Left colon (tissue), 2 donors: ENCODE results near the gene ELOVL1. TPM values are rescaled to one million over a fixed set of nuclear protein-coding genes. Genes with fewer than 3 reads are reported as not detected.
A peak's percentile ranks its signal among the peaks of the same experiment; 100 is the strongest.

ENCODE experiments used
- ATAC-seq: fragments of 200-7000 bp; cut with Tn5 transposase; one replicate; pipeline ENCODE4 v1.9.1; 2020; ENCODE audit warnings: mild to moderate bottlenecking, moderate library complexity
- DNase-seq, 2 donors: peaks; one replicate each; pipeline ENCODE4 v3.0.0-alpha.2; 2020
- intact Hi-C, 2 donors: fragments of 100-400 bp; cut with DNase I in 1 of 2; cut with micrococcal nuclease in 1 of 2; formaldehyde crosslinking; loops; one replicate each; pipeline versions ENCODE4 v1.11.2 to v1.14.0; 2022; cut with DNase I, micrococcal nuclease
- total RNA-seq, 2 donors: library from RNA; stranded (reverse); fragmentation: NEBNext Ultra II Directional; extraction: Animal tissue kit (Norgen Biotek cat#: 25700); gene quantifications; one replicate each; pipeline ENCODE4 v1.2.1, GENCODE V29; 2021
- donor health status: DM: no; HTN: no; CAD: no.
- donor health status: DM: yes; HTN: yes; CAD: no.

Gene ELOVL1
- total RNA-seq, 2 donors from 2014 or later = 135 to 152 TPM

DNA sequence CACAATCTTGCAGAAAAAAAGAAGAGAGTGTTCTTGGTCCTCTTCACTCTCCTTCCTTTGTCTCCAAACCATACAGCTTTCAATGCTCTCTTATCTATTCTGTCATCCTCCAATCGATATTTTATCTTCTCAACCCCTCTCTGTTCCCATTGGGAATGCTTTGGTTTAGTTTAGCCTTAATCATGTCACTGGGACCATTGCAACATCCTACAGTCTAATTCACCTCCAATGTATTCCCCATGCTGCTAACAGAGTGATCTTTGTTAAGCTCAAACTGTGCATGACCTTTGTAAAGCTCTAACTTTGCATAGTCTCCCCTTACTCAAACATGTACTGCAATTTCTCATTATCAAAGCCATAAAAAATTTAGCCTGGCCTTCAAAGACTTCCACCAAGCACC, 27.3 kb downstream of the ELOVL1 start:
- ATAC-seq = no peak
- intact Hi-C loops = no loop called here
- DNase-seq = no peak

DNA sequence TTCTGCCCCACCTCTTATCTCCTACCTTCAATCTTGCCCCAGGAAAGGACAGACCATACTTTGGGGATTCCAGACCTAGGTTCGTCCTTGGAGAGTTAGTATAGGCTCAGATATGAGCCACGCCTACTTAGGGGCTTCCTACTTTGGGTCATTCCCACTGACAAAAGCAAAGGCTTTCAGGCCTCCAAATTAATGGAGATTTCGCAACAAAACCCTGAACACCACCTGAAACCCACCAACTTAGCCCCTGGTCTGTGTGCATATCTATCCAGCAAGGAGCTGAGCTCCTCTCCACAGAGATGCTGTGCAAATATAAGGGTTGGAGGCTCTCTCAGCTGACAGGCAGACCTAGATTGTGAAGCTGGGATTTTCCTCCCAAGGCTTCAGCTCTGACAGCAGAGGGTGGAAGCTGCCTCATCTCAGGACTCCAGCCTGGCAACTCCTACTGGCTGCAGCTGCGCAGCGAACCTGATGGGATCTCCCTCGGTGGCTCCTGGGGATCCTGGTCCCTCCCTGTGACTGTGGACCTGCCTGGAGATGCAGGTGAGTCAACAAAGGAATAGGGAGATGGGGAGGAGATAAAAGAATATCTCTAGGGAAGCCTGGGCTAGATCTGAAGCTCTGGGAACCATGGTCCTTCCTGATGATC, 28.1 kb downstream of the ELOVL1 start:
- intact Hi-C loops = no loop called here
- no peak for DNase-seq
- no peak for ATAC-seq

DNA sequence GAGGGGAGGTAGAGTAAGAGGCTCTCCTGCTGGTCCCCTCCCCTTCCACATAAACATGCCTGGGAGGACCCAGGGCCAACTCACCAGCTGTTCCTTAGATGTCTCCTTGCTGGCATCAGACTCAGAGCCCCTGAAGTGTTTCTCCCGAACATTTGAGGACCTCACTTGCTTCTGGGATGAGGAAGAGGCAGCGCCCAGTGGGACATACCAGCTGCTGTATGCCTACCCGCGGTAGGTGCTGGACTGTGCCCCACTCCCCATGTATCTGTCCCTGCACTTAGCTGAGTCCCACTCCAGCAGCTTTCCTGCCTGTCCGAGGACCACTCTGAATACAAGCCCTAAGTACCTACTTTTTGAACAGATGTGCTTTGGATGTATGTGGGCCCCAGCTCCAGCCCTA, 29.8 kb downstream of the ELOVL1 start:
- ATAC-seq (no peak), DNase-seq (no peak)
- intact Hi-C loops = no loop called here

DNA sequence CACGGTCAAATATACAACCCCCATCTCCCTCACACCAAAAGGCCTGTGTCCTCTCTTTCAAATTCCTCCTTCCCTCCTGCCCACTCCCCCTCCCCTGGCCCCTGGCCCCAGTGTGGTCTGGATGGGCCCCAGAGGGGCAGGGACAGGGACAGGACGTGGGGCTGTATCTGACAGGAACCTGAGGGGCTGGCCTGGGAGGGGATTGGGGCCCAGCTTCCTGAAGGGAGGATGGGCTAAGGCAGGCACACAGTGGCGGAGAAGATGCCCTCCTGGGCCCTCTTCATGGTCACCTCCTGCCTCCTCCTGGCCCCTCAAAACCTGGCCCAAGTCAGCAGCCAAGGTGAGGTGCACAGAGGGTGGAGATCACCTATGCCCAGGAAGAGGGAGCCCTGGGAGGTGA, 30.2 kb downstream of the ELOVL1 start, which contains the start of gene MPL:
MPL (plus strand) TSS at position 231 of the 400 bp plus-strand sequence; CDS start at position 262, 31 bp downstream.
- ATAC-seq (no peak), DNase-seq (no peak)
- intact Hi-C loops = no loop called here

DNA sequence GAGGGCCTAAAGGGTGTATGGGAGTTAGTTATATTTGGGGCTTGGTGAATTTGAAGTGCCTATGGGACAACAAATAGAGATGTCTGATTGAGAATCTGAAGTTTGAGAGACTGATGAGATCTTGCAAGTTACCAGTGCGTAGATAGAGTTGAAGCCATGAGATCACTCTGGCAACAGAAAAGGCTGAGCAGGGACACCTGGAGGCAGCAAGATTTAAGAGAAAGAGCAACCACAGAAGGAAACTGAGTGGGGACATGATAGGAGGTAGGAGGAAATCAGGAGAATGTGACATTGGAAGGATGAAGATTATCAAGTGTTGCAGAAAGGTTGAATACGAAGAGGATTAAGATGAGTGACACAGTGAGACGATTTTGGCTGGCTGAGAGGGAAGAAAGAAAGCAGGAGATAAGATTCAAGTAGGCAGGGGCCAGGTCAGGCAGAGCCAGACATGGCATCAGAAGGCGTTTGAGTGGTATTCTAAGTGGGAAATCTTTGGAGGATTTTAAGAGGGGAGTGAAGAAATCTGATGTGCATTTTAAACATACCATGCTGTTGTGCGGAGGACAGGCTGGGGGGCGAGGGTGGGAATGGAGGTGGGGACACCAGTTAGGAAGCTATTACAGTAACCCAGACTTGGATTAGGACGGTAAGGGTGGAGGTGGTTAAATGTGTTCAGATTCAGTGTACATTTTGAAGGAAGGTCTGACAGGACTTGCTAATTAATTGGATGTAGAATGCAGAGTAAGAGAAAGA, 33.2 kb downstream of the ELOVL1 start:
- intact Hi-C loops = no loop called here
- DNase-seq (no peak), ATAC-seq (no peak)

DNA sequence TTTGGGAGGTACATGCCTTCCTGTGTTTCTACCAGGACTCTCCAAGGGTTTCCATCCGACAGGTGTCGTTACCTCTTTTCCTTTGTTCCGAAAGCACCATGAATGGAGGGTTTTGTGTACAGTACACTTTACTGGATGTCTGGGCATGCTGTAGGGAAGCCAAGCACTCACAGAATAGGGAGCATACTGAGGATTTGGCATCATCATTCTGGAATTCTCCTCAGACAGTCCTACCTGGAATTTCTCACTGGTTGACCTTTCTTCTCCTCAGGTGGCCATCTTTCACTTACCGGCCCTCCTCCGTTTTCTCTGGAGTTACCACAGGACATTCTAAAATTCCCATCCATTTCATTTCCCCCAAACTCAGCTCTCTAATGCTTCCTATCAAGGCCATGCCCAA, 36.1 kb downstream of the ELOVL1 start:
- DNase-seq = no peak
- ATAC-seq = no peak
- intact Hi-C loops = no loop called here

DNA sequence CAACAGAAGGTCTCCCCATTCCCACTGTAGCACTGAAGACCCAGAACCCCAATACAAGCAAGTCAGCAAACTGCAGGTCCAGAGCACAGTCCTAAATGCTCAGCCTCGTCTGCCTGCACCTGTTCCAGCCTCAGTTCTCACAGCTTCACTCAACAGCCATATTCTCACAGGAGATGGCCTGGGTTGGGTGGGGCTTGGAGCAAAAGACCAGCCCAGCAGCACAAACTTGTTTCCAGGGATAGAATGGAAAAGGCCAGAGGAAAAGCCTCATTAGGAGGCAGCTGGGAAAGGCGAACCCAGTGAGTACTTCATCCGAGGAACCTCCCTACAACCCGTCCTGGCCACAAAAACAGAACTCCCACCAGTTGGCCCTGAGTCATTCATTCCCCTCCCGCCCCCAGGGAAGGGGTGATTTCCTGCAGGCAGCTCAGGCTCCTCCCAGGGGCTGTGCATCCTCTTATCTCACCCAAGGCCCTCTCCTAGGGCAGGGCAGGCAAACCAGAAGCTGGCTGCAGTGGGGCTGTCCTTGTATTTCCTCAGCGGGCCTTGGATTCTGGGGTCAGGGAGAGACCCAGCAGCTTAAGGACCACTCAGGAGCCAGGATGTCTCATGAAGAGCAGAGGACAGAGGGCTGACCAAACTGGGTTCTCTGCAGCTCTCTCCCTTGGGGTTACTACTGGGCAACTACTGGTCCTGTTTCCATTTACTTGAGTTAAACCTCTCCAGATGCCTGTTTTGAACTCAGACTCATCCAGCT, 37.6 kb downstream of the ELOVL1 start:
- peak; percentile 85 for ATAC-seq
- peak in 1 of 2 donors; percentile 30 for DNase-seq
- intact Hi-C loops = no loop called here

DNA sequence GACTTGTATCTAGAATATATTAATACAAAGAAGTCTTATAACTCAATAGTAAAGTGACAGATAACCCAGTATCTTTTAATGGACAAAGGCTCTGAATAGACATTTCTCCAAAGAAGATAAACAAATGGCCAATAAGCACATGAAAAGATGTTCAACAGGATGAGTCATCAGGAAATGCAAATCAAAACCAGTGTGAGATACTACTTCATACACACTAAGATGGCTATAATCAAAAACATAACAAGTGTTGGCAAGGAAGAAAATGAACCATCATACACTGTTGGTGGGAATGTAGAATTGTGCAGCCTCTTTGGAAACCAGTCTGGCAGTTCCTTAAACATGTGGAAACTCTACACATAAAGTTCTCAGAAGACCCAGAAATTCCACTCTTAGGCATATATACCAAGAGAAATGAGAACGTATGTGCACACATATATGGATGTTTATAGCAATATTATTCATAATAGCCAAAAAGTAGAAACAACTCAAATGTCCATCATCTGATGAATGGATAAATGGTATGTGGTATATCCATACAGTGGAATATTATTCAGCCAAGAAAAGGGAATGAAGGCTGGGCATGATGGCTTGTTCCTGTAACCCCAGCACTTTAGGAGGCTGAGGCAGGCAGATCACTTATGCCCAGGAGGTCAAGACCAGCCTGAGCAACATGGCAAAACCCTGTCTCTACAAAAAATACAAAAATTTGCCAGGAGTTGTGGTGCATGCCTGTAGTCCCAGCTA, 40.1 kb downstream of the ELOVL1 start:
- ATAC-seq (peak; percentile 45), DNase-seq (no peak)
- intact Hi-C loops = no loop called here

DNA sequence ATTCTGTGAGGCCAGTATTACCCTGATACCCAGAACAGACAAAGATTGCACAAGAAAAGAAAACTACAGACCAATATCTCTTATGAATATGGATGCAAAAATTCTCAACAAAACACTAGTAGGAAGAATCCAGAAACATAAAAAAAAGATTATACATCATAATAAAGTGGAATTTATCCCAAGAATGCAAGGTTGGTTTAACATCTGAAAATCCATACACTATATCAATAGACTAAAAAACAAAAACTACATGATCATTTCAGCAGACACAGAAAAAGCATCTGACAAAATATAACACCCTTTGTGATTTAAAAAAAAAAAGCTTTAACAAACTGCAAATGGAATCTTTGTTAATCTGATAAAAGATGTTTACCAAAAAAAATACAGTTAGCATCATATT, 42.4 kb downstream of the ELOVL1 start:
- intact Hi-C loops = no loop called here
- DNase-seq = no peak
- ATAC-seq = no peak

DNA sequence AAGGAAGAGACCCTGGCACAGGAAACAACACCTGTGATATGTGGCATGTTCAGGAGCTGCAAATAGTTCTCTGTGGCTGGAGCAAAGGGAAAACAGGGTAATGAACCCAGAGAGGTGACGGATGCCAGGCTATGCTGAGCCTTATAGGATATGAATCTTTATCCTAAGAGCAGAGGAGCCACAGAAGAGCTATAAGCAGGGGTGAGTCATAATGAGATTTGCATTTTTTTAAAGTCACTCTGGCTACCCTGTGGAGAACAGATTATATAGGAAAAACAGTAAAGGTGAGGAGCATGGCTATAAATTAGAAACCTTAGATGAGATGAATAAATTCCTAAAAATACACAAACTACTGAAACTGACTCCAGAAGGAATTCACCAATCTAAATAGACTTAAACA, 43.0 kb downstream of the ELOVL1 start:
- DNase-seq = no peak
- intact Hi-C loops = no loop called here
- no peak for ATAC-seq

DNA sequence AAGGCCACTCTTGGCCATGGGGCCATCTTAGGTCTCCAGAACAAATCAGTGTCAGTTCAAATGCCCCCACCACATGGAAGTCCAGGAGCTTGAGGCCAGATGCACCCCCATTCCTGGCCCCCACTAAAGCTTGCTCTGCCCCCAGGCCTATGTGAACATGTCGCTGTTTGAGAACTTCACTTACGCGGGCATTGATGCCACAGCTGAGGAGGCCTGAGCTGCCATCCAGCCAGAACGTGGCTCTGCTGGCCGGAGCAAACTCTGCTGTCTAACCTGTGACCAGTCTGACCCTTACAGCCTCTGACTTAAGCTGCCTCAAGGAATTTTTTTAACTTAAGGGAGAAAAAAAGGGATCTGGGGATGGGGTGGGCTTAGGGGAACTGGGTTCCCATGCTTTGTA, 45.3 kb downstream of the ELOVL1 start:
- ATAC-seq (no peak), DNase-seq (no peak)
- intact Hi-C loops = no loop called here

DNA sequence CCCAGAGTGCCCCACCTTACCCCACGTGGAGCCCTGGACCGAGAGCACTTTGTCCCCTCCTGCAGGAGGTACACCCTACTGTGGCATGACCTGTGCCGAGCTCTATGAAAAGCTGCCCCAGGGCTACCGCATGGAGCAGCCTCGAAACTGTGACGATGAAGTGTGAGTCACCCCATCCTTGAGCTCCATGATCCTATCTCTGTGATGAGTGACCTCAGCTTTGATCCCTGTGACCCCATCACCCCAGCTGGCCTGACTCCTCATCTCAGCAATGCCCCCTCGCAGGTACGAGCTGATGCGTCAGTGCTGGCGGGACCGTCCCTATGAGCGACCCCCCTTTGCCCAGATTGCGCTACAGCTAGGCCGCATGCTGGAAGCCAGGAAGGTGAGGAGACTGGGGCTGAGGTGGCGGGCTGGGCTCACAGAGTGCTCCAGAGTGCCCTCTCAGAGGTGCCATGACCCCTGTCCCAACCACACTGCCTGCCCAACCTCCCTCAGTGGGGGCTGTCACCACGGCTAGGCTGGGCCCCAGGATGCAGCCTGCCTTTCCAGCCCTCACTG, 46.4 kb downstream of the ELOVL1 start:
- no peak for DNase-seq
- ATAC-seq = no peak
- intact Hi-C loops = no loop called here

DNA sequence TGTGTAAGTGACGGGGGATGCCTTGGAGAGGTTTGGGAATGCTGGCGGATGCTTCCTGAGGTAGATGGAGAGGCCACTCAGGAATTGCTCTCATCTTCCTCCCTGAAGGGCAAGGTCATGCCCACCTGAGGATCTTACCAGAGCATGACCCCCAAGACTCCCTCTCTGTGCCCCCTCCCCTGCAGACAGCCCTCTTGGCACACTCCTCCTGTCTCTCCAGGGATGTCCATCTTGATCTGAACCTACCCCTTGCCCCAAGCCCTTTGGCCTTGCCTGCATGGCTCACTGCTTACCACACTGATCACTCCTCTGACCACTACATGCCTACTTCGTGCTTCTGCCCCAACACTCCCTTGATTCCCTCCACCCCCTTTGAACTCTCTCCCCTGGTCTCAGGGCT, 48.0 kb downstream of the ELOVL1 start:
- intact Hi-C loops = no loop called here
- ATAC-seq (peak; percentile 49), DNase-seq (no peak)

DNA sequence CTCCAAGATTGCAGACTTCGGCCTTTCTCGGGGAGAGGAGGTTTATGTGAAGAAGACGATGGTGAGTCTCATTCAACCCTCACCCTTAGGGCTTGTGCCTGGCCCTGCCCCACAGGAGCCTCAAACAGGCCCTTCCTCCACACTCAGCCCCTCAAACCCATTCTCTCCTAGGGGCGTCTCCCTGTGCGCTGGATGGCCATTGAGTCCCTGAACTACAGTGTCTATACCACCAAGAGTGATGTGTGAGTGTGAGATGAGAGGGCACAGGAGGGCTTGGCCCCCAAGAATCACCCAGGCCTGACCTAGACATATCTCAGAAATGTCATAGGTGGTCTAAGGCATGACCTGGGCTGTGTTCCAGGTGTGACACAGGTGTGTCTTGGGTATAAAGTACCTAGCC, 48.5 kb downstream of the ELOVL1 start:
- intact Hi-C loops = no loop called here
- no peak for ATAC-seq
- no peak for DNase-seq

DNA sequence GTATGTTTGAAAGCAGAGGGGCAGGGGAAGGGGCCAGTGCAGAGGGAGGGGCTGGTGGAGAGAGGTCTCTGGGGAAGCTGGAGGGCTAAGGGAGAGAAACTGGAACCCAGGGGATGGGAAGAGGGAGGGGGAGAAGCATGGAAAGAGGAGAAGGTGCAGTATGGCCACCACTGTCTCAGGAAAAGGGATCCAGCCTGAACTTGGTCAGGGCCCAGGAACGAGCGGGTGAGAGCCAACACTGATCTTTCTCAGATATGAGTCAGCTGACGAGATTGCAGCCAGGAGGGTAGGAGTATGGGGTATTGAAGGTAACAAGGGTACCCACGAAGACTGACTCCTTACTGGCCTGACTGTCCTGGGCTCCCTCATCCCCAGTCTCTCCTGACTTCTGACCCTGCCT, 49.0 kb downstream of the ELOVL1 start:
- ATAC-seq = no peak
- no peak for DNase-seq
- intact Hi-C loops = no loop called here

DNA sequence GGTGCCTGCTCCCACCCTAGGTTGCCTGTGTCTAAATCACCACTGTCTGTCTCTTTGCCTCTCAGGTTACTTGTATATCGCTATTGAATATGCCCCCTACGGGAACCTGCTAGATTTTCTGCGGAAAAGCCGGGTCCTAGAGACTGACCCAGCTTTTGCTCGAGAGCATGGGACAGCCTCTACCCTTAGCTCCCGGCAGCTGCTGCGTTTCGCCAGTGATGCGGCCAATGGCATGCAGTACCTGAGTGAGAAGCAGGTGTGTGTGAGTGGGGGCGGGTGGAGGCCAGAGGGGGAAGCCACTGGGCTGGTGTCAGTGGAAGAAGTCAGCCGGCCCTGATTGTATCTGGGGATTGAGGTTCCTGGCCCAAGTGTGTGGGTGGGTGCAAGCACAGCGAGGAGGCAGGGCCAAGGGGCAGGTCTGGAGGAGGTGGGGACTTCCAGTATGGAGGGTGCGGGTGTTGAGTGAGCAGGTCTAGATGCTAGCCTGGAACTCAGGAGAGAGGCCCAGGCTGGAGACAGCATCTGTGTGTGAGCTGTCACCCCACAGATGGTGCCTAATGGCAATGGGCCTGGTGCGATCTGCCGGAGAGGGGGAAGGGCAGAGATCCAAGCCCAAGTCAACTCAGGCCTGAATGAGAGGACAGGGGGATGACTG, 49.9 kb downstream of the ELOVL1 start:
- intact Hi-C loops = no loop called here
- ATAC-seq (no peak), DNase-seq (no peak)

DNA sequence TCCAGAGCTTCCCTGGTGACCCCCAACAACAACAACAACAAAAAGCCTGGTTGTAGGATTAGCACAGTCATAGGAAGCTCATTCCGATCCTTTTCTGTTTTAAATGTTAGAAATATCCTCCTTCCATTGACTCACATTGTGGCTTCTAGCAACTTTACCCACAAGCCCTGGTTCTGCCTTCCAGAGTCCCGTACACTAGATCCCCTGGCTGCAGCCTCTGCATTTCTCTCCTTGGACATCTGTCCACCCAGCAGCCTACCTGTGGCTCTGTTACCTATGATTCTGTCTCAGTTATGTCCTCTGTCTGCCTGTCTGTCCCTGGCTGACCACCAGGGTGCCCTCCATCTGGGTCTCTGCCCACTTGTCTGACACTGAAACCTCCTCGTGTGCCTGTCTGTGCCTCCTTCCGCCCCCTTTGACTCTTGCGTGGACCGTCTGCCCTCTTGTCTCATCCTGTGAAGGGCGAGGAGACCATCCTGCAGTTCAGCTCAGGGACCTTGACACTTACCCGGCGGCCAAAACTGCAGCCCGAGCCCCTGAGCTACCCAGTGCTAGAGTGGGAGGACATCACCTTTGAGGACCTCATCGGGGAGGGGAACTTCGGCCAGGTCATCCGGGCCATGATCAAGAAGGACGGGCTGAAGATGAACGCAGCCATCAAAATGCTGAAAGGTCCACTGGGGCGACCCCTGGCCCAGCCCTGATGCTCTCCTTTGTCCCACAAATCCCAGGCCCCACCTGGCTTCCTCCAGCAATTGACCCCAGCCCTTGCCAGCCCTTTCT, 50.9 kb downstream of the ELOVL1 start:
- intact Hi-C loops = no loop called here
- DNase-seq (no peak), ATAC-seq (no peak)
